ENCODE results near the gene DR1. TPM values are rescaled to one million over a fixed set of nuclear protein-coding genes. Genes with fewer than 3 reads are reported as not detected.
"Not testable (repeated sequence)": the region's sequence is repeated elsewhere in the genome, so short reads cannot be mapped to it uniquely, and the experiment has no call there.

The DR1 gene
- polyA plus RNA-seq, 2 of the 4 experiments (the other 2 are of a cell fraction): 20.9 to 39.8 TPM

DNA sequence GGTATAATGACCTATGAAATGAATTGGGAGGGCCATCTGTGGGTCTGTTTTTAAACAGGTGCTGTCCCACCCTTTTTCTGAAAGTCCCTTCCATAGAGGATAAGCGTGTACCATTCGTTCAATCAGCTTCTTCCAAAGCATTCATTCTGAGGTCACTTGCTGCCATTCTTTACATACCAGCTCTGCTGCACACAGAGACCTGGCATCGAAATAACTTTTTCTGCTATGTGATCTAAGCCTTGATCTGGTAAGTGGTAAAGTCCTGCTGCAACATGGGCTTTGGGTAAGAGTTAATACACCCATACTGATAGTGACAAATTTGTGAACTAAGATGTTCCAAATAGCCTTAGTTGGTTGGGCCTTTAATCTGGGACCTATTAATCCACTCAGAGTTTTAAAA, 38.9 kb downstream of the DR1 start:
- DNase-seq (ENCODE audit: low read depth in 1 of 2, low spot score in 1 of 2) (no peak), FAIRE-seq (no peak), ATAC-seq (no peak)
- TF ChIP-seq, protein P1, sequence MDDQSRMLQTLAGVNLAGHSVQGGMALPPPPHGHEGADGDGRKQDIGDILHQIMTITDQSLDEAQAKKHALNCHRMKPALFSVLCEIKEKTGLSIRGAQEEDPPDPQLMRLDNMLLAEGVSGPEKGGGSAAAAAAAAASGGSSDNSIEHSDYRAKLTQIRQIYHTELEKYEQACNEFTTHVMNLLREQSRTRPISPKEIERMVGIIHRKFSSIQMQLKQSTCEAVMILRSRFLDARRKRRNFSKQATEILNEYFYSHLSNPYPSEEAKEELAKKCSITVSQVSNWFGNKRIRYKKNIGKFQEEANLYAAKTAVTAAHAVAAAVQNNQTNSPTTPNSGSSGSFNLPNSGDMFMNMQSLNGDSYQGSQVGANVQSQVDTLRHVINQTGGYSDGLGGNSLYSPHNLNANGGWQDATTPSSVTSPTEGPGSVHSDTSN (IDR thresholded peaks at IDR 0.05): no peak
- TF ChIP-seq PHF8 (IDR thresholded peaks at IDR 0.05; ENCODE audit: borderline replicate concordance, low read depth): no peak
- no peak for TF ChIP-seq EHMT2 (IDR thresholded peaks at IDR 0.05; ENCODE audit: low read depth)
- no peak for TF ChIP-seq CBX2 (IDR thresholded peaks at IDR 0.05; ENCODE audit: borderline replicate concordance, low read depth)
- no peak for TF ChIP-seq HOXA7 (CRISPR knock-in tag; IDR thresholded peaks at IDR 0.05)
- TF ChIP-seq HOXB13 (CRISPR knock-in tag; IDR thresholded peaks at IDR 0.05; ENCODE audit: low read depth): no peak
- TF ChIP-seq ZFP36 (IDR thresholded peaks at IDR 0.05; ENCODE audit: borderline replicate concordance, partially characterized antibody): no peak
- TF ChIP-seq RNF2 (IDR thresholded peaks at IDR 0.05; ENCODE audit: borderline replicate concordance, low read depth): no peak
- no peak for TF ChIP-seq MAZ (IDR thresholded peaks at IDR 0.05; ENCODE audit: borderline replicate concordance, low read depth, low read length)
- no peak for TF ChIP-seq POLR2A (IDR thresholded peaks at IDR 0.05; ENCODE audit: low read length)
- no peak for TF ChIP-seq GATA3 (IDR thresholded peaks at IDR 0.05; ENCODE audit: borderline replicate concordance)
- TF ChIP-seq EP300 (IDR thresholded peaks at IDR 0.05): no peak
- TF ChIP-seq MYC (IDR thresholded peaks at IDR 0.05; ENCODE audit: borderline replicate concordance, low read length): no peak
- no peak for TF ChIP-seq EHF (CRISPR knock-in tag; IDR thresholded peaks at IDR 0.05)
- TF ChIP-seq BHLHE40 (IDR thresholded peaks at IDR 0.05; ENCODE audit: low read depth, low read length): no peak
- TF ChIP-seq NPAS2 (CRISPR knock-in tag; IDR thresholded peaks at IDR 0.05; ENCODE audit: borderline replicate concordance): no peak
- TF ChIP-seq FOSB (CRISPR knock-in tag; IDR thresholded peaks at IDR 0.05): no peak
- TF ChIP-seq ESRRA (IDR thresholded peaks at IDR 0.05; ENCODE audit: borderline replicate concordance, low read length): no peak
- no peak for TF ChIP-seq NR3C1 (IDR thresholded peaks at IDR 0.05)
- no peak for TF ChIP-seq RAD21 (conservative IDR thresholded peaks at IDR 0.05 in 1 of 2, IDR thresholded peaks at IDR 0.05 in 1 of 2)
- H3K27ac ChIP-seq: no peak overlapping the region
- no peak overlapping the region for H3K4me3 ChIP-seq
- no peaks in the 10 kb centered on the region for H3K4me1 ChIP-seq
- WGBS (ENCODE audit: missing lambda C conversion rate): 67% methylated on average over 3 of the region's 3 CpGs
- peaks cover 7% of the 10 kb centered on the region; the same call in 2 of the 3 replicates for H3K9me3 ChIP-seq
- no peak overlapping the region for H3K4me2 ChIP-seq
- POLR2A ChIA-PET: no interaction called here
- CTCF ChIA-PET: no interaction called here

DNA sequence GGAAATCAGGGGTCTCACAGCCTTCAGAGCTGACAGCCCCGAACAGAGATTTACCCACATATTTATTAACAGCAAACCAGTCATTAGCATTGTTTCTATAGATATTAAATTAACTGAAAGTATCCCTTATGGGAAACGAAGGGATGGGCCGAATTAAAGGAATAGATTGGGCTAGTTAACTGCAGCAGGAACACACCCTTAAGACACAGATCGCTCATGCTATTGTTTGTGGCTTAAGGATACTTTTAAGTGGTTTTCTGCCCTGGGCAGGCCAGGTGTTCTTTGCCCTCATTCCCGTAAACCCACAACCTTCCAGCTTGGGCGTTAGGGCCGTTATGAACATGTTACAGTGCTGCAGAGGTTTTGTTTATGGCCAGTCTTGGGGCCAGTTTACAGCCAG, 40.6 kb downstream of the DR1 start:
- ATAC-seq; DNase-seq (ENCODE audit: low read depth in 1 of 2, low spot score in 1 of 2); H3K4me1 ChIP-seq; H3K9me3 ChIP-seq; H3K4me3 ChIP-seq; H3K27ac ChIP-seq; POLR2A ChIA-PET; FAIRE-seq; H3K4me2 ChIP-seq: not testable (repeated sequence)
- WGBS (ENCODE audit: missing lambda C conversion rate): 71% methylated on average over 7 of the region's 7 CpGs
- CTCF ChIA-PET: interaction anchor here (0.6 kb wide), 1 partner anchor 435 kb away, joined by 3 read pairs; no protein-coding TSS in a partner anchor

DNA sequence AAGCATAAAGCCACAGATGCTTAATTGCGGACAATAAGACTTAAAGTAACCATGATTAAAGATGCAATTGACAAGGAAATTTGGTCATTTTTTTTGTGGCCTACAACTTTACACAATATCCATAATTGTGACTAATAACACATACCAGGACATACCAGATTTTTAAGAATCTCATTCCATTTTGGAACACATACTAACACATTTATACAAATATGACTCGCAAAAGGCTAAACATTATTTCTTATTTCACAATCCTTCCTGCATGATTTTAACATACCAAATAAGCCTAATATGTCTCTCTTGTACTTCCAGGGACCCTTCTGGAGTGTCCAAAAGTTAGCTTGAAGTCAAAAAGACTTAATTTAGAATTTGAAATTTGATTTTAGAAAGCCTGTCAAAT, 48.8 kb downstream of the DR1 start:
- WGBS (ENCODE audit: missing lambda C conversion rate): 94% methylated on average over 2 of the region's 2 CpGs
- Histone ChIP-seq H3K9me3 (no peaks in the 10 kb centered on the region), H3K4me2 (no peak overlapping the region), H3K27ac (no peak overlapping the region), H3K4me3 (no peak overlapping the region), H3K4me1 (no peaks in the 10 kb centered on the region)
- ATAC-seq: no peak
- FAIRE-seq: no peak
- ChIA-PET CTCF (no interaction called here), POLR2A (no interaction called here)
- no peak for TF ChIP-seq CHD4 (IDR thresholded peaks at IDR 0.05; ENCODE audit: borderline replicate concordance)
- no peak for TF ChIP-seq MYC (IDR thresholded peaks at IDR 0.05; ENCODE audit: borderline replicate concordance, low read length)
- no peak for TF ChIP-seq ZFP36 (IDR thresholded peaks at IDR 0.05; ENCODE audit: borderline replicate concordance, partially characterized antibody)
- no peak for TF ChIP-seq TP53 (CRISPR knock-in tag; IDR thresholded peaks at IDR 0.05)
- TF ChIP-seq MAZ (IDR thresholded peaks at IDR 0.05; ENCODE audit: borderline replicate concordance, low read depth, low read length): no peak
- TF ChIP-seq RFX5 (IDR thresholded peaks at IDR 0.05): no peak
- TF ChIP-seq, protein P2, sequence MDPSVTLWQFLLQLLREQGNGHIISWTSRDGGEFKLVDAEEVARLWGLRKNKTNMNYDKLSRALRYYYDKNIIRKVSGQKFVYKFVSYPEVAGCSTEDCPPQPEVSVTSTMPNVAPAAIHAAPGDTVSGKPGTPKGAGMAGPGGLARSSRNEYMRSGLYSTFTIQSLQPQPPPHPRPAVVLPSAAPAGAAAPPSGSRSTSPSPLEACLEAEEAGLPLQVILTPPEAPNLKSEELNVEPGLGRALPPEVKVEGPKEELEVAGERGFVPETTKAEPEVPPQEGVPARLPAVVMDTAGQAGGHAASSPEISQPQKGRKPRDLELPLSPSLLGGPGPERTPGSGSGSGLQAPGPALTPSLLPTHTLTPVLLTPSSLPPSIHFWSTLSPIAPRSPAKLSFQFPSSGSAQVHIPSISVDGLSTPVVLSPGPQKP (IDR thresholded peaks at IDR 0.05; ENCODE audit: low read depth, low read length): no peak
- TF ChIP-seq MAFK (IDR thresholded peaks at IDR 0.05; ENCODE audit: partially characterized antibody): no peak
- TF ChIP-seq JUNB (IDR thresholded peaks at IDR 0.05): no peak
- TF ChIP-seq EHF (CRISPR knock-in tag; IDR thresholded peaks at IDR 0.05): no peak
- TF ChIP-seq, protein P3, sequence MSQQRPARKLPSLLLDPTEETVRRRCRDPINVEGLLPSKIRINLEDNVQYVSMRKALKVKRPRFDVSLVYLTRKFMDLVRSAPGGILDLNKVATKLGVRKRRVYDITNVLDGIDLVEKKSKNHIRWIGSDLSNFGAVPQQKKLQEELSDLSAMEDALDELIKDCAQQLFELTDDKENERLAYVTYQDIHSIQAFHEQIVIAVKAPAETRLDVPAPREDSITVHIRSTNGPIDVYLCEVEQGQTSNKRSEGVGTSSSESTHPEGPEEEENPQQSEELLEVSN (IDR thresholded peaks at IDR 0.05; ENCODE audit: borderline replicate concordance, low read depth): no peak
- TF ChIP-seq KDM5A (IDR thresholded peaks at IDR 0.05): no peak
- TF ChIP-seq, protein P4, sequence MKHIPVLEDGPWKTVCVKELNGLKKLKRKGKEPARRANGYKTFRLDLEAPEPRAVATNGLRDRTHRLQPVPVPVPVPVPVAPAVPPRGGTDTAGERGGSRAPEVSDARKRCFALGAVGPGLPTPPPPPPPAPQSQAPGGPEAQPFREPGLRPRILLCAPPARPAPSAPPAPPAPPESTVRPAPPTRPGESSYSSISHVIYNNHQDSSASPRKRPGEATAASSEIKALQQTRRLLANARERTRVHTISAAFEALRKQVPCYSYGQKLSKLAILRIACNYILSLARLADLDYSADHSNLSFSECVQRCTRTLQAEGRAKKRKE (CRISPR knock-in tag; IDR thresholded peaks at IDR 0.05; ENCODE audit: low read depth): no peak
- DNase-seq (ENCODE audit: low read depth in 1 of 2, low spot score in 1 of 2): no peak

Measured in A549 (cell line).